GM20431 (cell line): ENCODE measurements around the gene RBP5.

Experiments
- in situ Hi-C: fragments of 300-500 bp; cut with MseI, MboI; formaldehyde crosslinking; loops from one replicate; pipeline ENCODE4 v1.15.0; 2020; ENCODE audit warnings: low sequenced_read_pairs; ENCODE audit not compliant: unreplicated experiment

Gene RBP5

DNA sequence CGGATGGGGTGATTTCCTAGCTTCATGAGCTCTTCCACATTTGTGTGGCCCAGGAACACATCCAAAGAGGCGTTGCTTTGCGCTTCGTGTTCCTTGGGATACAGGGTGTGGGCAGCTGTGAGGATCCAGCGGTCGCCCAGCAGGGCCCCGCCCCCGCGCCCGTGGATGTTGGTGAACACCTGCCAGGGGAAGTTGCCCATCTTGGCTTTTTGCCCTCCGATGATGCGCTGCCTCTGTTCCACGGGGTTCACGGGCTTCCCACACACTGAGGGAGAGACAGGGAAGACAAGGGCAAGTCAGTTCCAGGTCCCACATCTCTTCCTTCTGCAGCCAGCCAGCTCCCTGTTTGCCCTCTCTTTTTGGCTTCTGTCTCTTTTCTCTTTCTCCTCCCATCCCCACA, 47.7 kb downstream of the RBP5 start:
- in situ Hi-C loops = no loop called here

DNA sequence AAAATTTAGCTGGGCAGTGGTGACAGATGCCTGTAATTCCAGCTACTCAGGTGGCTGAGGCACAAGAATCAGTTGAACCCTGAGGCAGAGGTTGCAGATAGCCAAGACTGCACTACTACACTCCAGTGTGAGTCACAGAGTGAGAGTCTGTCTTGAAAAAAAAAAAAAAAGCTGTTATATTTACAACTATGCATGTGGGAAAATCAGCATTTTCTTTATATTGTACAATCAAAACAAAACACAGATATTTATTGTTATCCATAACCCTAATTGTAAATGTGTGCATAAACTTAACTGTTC, 48.9 kb downstream of the RBP5 start:
- in situ Hi-C loops = no loop called here

DNA sequence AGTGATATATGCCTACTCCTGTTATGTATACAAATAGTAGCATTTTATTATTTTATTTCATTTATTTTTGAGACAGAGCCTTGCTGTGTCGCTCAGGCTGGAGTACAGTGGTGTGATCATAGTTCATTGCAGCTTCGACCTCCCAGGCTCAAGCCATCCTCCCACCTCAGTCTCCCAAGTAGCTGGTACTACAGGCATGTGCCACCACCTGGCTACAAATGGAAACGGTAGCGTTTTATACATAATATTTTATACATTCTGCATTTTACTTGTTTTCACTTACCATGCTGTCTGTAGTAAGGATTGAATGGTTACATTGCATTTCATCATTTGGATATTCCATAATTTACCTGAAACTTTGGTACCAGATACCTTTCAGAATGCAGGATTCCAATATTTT, 50.5 kb downstream of the RBP5 start:
- in situ Hi-C loops = no loop called here

DNA sequence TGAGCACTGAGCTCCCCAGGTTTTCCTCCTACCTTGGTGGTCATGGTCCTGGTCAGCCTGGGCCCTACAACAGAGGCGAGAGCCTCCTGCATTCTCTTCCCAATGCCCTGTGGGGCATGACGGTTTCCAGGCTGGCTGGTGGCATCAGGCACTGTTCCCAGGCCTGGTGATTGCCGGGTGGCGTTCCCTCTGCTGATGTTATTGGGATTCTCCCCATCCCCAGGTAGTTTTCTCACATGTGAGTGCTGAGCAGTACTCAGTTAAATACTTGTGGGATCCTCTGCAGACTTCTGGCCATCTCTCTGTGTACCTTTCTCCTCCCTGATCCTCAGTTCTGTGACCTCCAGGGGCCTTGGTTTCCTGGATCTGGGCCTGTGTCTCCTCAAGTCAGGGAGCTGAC, 52.2 kb downstream of the RBP5 start:
- in situ Hi-C loops = no loop called here

DNA sequence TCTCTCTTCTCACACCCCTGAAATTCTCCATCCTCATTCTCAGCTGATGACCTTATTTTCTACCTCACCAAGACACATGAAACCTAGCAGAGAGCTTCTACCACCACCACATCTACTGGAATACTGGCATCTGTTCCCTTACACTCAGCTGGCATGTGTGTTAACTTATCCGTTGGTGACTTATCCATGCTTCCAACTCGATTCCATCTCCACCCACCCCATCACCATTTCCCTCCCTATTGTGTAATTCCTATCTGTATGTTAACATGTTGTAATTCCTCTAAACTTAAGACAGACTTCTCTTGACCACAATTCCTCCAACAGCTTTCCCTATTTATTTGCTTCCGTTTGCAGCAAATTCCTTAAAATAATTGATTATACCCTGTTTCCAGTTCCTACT, 52.8 kb downstream of the RBP5 start:
- in situ Hi-C loops = no loop called here

DNA sequence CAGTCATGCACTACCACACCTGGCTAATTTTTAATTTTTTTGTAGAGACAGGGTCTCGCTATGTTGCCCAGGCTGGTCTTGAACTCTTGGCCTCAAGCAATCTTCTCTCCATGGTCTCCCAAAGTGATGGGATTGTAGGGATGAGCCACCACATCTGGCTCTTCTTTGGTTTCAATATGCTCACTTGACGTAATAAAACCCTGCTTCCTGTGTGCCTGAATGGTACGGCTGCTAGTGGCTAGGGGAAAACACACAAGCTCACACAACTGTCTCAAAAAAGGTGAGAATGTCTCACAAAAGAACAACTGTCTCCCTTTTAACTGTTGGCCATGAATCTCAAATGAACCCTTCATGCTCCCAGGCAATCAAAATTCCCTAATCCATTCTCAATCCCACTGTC, 53.2 kb downstream of the RBP5 start:
- in situ Hi-C loops = no loop called here

DNA sequence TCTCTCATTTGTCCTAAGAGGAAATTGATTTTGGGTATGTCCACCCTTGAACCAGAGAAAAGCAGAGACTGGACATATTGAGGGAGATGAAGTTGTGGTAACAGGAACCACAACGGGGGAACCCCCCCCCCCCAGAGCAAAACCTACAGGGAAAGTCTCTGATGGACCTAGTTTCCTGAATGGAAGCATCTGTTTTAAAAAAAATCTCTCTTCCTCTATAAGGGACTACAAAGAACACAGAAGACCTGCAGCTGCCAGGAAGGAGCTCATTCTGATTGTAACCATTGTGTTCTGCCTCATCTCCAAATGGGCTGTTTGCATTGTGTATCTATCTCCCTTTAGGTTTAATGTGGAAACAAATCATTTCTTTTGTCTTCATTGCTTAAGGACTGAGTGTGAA, 54.7 kb downstream of the RBP5 start:
- in situ Hi-C loops = no loop called here
